ENCODE data around the gene SEMA3F. TPM values are rescaled to one million over a fixed set of nuclear protein-coding genes. Genes with fewer than 3 reads are reported as not detected.

Gene SEMA3F
- total RNA-seq = 12.4 and 40.2 TPM in 2 replicates

DNA sequence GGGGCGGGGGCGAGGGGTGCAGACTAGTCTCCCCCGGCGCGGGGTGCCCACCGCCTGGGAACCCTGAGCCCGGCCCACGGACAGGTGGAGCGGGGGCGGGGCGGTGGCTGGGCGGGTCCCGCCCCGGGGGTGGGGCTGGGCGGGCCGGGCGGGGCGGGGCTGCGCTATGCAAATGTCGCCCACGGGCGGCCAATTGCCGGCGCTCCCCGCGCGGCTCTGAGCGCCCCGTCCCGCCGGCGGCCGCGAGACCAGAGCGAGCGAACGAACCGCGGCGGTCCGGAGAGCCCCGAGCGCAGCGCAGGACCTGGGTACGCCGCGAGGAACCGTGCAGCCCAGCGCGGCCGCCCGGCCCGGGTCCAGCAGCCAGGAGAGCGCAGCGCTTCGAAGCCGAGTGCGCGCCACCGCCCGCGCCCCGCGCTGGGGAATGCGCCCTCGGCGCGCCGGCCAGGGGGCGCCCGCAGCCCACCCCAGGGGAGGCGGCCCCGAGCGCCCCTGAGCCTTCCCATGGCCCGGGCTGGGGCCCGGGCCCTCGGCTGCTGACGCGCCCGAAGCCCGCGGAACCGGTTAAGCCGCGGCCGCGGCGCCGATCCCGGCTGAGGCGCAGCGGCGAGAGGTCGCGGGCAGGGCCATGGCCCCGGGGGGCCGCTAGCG is at the start of gene SEMA3F:
TSS of gene SEMA3F (plus strand) at position 485 of the 651 bp plus-strand sequence. CDS start 4,299 bp downstream, outside the sequence.

DNA sequence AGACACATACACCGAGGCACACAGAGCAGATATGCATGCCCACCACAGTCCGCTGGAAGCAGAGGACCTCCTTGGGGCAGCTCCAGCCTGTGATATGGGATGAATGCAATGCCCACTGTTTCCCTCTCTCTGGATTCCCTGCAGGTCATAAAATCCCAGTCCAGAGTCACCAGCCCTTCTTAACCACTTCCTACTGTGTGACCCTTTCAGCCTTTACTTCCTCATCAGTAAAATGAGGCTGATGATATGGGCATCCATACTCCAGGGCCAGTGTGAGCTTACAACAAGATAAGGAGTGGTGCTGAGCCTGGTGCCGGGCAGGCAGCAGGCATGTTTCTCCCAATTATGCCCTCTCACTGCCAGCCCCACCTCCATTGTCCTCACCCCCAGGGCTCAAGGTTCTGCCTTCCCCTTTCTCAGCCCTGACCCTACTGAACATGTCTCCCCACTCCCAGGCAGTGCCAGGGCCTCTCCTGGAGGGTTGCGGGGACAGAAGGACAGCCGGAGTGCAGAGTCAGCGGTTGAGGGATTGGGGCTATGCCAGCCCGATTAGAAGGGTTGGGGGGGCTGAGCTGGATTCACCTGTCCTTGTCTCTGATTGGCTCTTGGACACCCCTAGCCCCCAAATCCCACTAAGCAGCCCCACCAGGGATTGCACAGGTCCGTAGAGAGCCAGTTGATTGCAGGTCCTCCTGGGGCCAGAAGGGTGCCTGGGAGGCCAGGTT is 36.0 kb downstream of the SEMA3F start, which contains the start of gene GNAT1:
TSS of gene GNAT1 (plus strand) at position 675 of the 725 bp plus-strand sequence. CDS start 116 bp downstream, outside the sequence.

DNA sequence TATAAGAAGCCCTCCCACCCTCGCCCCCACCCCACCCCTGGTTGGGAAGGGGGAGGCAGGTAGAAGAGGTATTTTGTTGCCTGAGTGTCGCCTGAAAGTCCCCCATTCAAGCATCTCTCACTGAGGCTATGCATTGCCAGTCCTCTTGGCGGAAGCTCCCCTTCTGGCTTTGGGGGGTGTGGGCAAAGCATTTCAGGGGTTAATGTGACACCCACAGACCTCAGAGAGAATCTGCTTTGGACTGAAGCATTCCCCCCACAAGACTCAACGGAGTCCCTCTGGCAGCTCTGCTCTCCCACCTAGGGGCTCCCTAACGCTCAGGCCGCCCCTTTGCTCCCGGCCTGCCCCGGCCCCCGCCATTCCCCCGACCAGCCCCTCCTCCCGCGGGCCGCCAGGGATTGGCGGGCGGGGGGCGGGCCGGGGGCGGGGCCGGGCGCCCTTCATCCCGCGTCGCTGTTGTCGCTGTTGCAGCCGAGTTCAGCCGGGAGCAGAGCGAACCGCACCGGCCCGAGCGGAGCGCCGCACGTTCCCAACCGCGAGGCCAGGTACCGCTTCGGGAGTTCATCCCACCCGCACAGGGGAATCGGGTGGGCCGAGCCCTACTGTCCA is 49.8 kb downstream of the SEMA3F start, which contains the start of gene SLC38A3:
TSS of gene SLC38A3 (plus strand) at position 468 of the 609 bp plus-strand sequence. CDS start 8,929 bp downstream, outside the sequence.

DNA sequence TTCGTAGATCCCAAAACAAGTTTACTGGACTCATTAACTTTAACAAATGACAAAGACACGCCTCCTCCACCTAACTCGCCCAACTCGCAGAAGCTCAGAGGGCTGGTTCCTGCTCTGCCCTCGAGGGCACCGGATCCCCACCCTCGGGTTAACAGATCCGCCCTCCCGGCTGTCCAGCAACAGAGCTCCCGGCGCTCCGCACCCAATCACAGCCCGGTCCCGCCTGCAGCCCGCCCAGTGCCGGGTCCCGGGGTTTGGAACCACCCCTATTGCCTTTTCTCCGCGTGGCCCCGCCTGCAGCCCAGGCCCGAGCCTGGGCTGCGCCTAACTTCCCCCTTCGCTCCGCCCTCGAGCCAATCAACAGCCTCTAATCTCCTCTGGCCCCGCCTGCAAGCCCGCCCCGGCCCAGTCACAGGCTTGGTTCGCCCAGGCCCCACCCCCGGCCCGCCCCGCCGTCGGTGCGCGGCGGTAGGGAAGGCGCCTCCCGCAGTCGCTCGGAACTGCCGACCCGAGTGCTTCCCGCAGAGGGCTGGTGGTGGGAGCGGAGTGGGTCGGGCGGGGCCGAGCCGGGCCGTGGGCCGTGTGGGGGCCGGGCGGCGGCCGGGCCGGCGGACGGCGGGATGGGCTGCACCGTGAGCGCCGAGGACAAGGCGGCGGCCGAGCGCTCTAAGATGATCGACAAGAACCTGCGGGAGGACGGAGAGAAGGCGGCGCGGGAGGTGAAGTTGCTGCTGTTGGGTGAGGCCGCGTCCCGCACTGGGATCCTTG is 80.8 kb downstream of the SEMA3F start, which contains the start of gene GNAI2:
TSS of gene GNAI2 (plus strand) at position 489 of the 768 bp plus-strand sequence. CDS start at position 621, 132 bp downstream.

Other genes with a start within 250 kb of the SEMA3F start
- gene MON1A, start 225.5 kb upstream of the SEMA3F start, total RNA-seq = 14.5 and 15.6 TPM in 2 replicates
- 19.0 and 42.1 TPM in 2 replicates for gene RBM6, start 215.2 kb upstream of the SEMA3F start, total RNA-seq
- gene RBM5, start 66.4 kb upstream of the SEMA3F start, total RNA-seq = 34.4 and 89.8 TPM in 2 replicates
- gene GNAT1, start 36.3 kb downstream of the SEMA3F start, total RNA-seq = not detected in 2 replicates
- gene SLC38A3, start 49.9 kb downstream of the SEMA3F start, total RNA-seq = 0.40 TPM in 1 of 2 replicates, not detected in the other
- gene GNAI2, start 80.9 kb downstream of the SEMA3F start, total RNA-seq = 137 and 271 TPM in 2 replicates
- gene SEMA3B, start 113.8 kb downstream of the SEMA3F start, total RNA-seq = 3.1 and 26.3 TPM in 2 replicates
- not detected in 2 replicates for gene LSMEM2, start 123.8 kb downstream of the SEMA3F start, total RNA-seq
- 39.0 and 86.2 TPM in 2 replicates for gene IFRD2, start 137.1 kb downstream of the SEMA3F start, total RNA-seq
- 7.4 and 13.4 TPM in 2 replicates for gene HYAL3, start 144.1 kb downstream of the SEMA3F start, total RNA-seq
- gene NAA80, start 144.1 kb downstream of the SEMA3F start, total RNA-seq = 12.3 and 14.3 TPM in 2 replicates
- gene HYAL1, start 148.2 kb downstream of the SEMA3F start, total RNA-seq = 1.3 and 4.5 TPM in 2 replicates
- 68.3 and 88.3 TPM in 2 replicates for gene HYAL2, start 167.4 kb downstream of the SEMA3F start, total RNA-seq
- gene TUSC2, start 172.9 kb downstream of the SEMA3F start, total RNA-seq = 17.6 and 45.5 TPM in 2 replicates
- gene RASSF1, start 185.5 kb downstream of the SEMA3F start, total RNA-seq = 31.2 and 42.7 TPM in 2 replicates
- gene ZMYND10, start 190.4 kb downstream of the SEMA3F start, total RNA-seq = 0.48 and 1.4 TPM in 2 replicates
- 15.4 and 16.0 TPM in 2 replicates for gene NPRL2, start 195.5 kb downstream of the SEMA3F start, total RNA-seq
- 29.9 and 33.4 TPM in 2 replicates for gene CYB561D2, start 195.5 kb downstream of the SEMA3F start, total RNA-seq
- gene TMEM115, start 204.2 kb downstream of the SEMA3F start, total RNA-seq = 59.6 and 74.7 TPM in 2 replicates